ENCODE data around the gene SULT1A2. TPM values are rescaled to one million over a fixed set of nuclear protein-coding genes. Genes with fewer than 3 reads are reported as not detected.
"Not testable (repeated sequence)": the region's sequence is repeated elsewhere in the genome, so short reads cannot be mapped to it uniquely, and the experiment has no call there.

SULT1A2 gene
- total RNA-seq (0.21 TPM), polyA plus RNA-seq (1.3 TPM)

- Histone ChIP-seq H3K36me3 (ENCODE audit: insufficient read depth) (no peaks in the 10 kb centered on the region), H3K4me1 (ENCODE audit: insufficient read depth) (no peaks in the 10 kb centered on the region), H3K27ac (ENCODE audit: low read depth) (no peak within 1 kb of the TSS), H3K4me3 (ENCODE audit: low read depth, low read length) (no peak within 1 kb of the TSS)
- WGBS = 29% methylated on average over 11 of the region's 11 CpGs
- no peak for DNase-seq (ENCODE audit: extremely low spot score)
Observed at GRCh38 chr16:28596840-28597691, at the start of gene SULT1A2. Gene SULT1A2, minus strand, starts transcription at chr16:28597050. Its CDS starts 1,120 bp downstream, at chr16:28595930.

- H3K4me1 ChIP-seq (ENCODE audit: insufficient read depth); H3K4me3 ChIP-seq (ENCODE audit: low read depth, low read length); H3K27ac ChIP-seq (ENCODE audit: low read depth); DNase-seq (ENCODE audit: extremely low spot score); H3K36me3 ChIP-seq (ENCODE audit: insufficient read depth): not testable (repeated sequence)
- WGBS = 64% methylated on average over 2 of the region's 2 CpGs
Observed at GRCh38 chr16:28639959-28640358, 43.1 kb upstream of the SULT1A2 start.

DNA sequence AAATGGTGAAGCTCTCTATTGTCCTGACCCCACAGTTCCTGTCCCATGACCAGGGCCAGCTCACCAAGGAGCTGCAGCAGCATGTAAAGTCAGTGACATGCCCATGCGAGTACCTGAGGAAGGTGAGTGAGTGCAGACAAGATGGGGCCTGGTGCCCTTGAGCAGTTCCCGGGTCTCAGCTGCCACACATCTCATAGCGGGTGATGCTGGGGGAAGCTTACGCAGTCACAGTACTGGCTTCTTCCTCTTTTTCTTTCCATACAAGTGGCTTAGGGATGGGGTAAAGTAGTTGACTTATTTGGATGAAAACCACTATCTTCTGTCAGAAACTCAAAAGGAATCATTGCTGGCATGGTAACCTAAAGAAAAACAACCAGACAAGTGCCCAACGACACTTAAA lies 41.5 kb upstream of the SULT1A2 start:
- H3K4me3 ChIP-seq (ENCODE audit: low read depth, low read length); DNase-seq (ENCODE audit: extremely low spot score); H3K4me1 ChIP-seq (ENCODE audit: insufficient read depth); H3K36me3 ChIP-seq (ENCODE audit: insufficient read depth); H3K27ac ChIP-seq (ENCODE audit: low read depth): not testable (repeated sequence)
- 63% methylated on average over 4 of the region's 5 CpGs for WGBS

- not testable (repeated sequence) for H3K4me3 ChIP-seq (ENCODE audit: low read depth, low read length); H3K36me3 ChIP-seq (ENCODE audit: insufficient read depth); H3K27ac ChIP-seq (ENCODE audit: low read depth); DNase-seq (ENCODE audit: extremely low spot score); H3K4me1 ChIP-seq (ENCODE audit: insufficient read depth)
- no CpG with 5 or more reads among the region's 1 CpG for WGBS
Observed at GRCh38 chr16:28637765-28638164, 40.9 kb upstream of the SULT1A2 start, which contains the start of gene NPIPB8. Gene NPIPB8, plus strand, starts transcription at chr16:28638065. Its CDS starts 296 bp downstream, at chr16:28638361.

GRCh38 chr16:28636093-28636823 lies 39.4 kb upstream of the SULT1A2 start:
- not testable (repeated sequence) for H3K4me1 ChIP-seq (ENCODE audit: insufficient read depth); H3K4me3 ChIP-seq (ENCODE audit: low read depth, low read length); H3K36me3 ChIP-seq (ENCODE audit: insufficient read depth); DNase-seq (ENCODE audit: extremely low spot score); H3K27ac ChIP-seq (ENCODE audit: low read depth)
- WGBS = 61% methylated on average over 5 of the region's 5 CpGs

DNA sequence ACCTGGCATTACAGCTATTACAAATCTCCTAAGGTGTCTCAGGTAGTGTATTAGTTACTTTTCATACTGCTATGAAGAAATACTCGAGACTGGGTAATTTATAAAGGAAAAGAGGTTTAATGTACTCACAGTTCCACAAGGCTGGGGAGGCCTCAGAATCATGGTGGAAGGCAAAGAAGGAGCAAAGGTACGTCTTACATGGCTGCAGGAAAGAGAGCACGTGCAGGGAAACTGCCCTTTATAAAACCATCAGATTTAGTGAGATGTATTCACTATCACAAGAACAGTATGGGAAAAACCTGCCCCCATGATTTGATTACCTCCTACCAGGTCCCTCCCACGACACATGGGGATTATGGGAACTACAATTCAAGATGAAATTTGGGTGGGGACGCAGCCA lies 34.1 kb upstream of the SULT1A2 start:
- H3K27ac ChIP-seq (ENCODE audit: low read depth); H3K4me3 ChIP-seq (ENCODE audit: low read depth, low read length); H3K4me1 ChIP-seq (ENCODE audit: insufficient read depth); DNase-seq (ENCODE audit: extremely low spot score); H3K36me3 ChIP-seq (ENCODE audit: insufficient read depth): not testable (repeated sequence)
- 70% methylated on average over 4 of the region's 5 CpGs for WGBS

DNA sequence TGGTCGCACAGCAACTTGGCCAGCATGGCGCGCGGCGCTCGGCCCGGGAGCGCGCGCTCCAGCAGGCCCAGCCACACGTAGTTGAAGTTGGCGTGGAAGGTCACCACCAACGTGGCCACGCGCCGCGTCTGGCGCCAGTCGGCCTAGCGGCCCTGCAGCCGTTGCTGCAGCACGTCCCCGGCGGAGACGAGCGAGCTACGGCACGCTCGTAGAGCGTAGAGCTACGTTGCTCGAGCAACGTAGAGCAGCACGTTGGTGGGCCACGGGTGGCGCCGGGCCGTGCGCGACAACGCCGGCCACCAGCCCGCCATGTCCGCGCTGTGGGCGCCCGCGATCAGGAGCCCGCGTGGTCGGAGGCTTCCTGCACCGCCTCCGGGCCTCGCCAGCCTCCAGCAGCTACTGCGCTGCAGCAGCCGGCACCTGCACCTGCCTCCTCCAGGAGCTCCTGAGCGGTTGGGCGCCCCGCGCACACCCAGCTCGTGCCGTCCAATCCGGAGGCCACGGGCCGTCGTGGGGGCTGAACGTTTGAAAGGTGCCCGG lies 26.4 kb upstream of the SULT1A2 start:
- Histone ChIP-seq H3K36me3 (ENCODE audit: insufficient read depth) (no peaks in the 10 kb centered on the region), H3K27ac (ENCODE audit: low read depth) (peak overlapping the region; percentile 23), H3K4me1 (ENCODE audit: insufficient read depth) (no peaks in the 10 kb centered on the region), H3K4me3 (ENCODE audit: low read depth, low read length) (peak overlapping the region; percentile 49)
- WGBS = 2% methylated on average over 68 of the region's 68 CpGs
- DNase-seq (ENCODE audit: extremely low spot score) = no peak

- Histone ChIP-seq H3K27ac (ENCODE audit: low read depth) (peak overlapping the region; percentile 10), H3K4me3 (ENCODE audit: low read depth, low read length) (peak overlapping the region; percentile 49)
- not testable (repeated sequence) for H3K36me3 ChIP-seq (ENCODE audit: insufficient read depth); DNase-seq (ENCODE audit: extremely low spot score); H3K4me1 ChIP-seq (ENCODE audit: insufficient read depth)
- WGBS = 46% methylated on average over 24 of the region's 24 CpGs
Observed at GRCh38 chr16:28622532-28623171, 25.8 kb upstream of the SULT1A2 start.

DNA sequence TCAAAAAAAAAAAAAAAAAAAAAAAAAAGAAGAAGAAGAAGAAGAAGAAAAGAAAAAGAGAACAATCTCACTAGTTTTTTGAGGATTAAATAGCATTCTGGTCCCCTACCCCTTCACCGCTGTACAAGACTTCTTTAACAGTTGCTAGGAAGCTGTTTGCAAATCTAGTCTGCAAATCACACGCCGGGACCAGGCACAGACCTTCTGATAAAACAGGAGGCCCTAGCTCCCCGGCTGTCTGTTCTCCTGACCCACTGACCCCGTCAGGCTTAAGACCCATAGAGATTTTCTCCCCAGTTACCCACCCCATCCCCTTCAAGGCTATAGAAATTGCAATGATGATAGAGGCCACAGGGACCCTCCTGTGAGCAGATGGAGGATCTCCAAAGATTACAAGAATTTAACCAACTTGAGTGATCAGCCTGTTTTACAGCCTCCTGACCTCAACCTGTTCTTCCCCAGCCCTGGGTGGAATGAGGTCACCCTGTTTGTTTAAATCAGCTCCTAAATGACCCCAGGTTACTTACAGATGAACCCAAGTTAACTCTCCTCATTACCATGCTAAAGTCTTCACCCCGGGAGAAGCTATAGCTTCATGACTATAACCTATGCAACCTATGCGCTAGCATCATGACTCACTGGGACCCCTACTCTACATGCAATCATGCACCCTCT lies 24.8 kb upstream of the SULT1A2 start:
- Histone ChIP-seq H3K27ac (ENCODE audit: low read depth) (no peak overlapping the region), H3K36me3 (ENCODE audit: insufficient read depth) (no peaks in the 10 kb centered on the region), H3K4me1 (ENCODE audit: insufficient read depth) (no peaks in the 10 kb centered on the region), H3K4me3 (ENCODE audit: low read depth, low read length) (no peak overlapping the region)
- 70% methylated on average over 7 of the region's 7 CpGs for WGBS
- no peak for DNase-seq (ENCODE audit: extremely low spot score)

- not testable (repeated sequence) for H3K4me1 ChIP-seq (ENCODE audit: insufficient read depth); H3K27ac ChIP-seq (ENCODE audit: low read depth); DNase-seq (ENCODE audit: extremely low spot score); H3K4me3 ChIP-seq (ENCODE audit: low read depth, low read length); H3K36me3 ChIP-seq (ENCODE audit: insufficient read depth)
- WGBS = 79% methylated on average over 1 of the region's 1 CpG
Observed at GRCh38 chr16:28620316-28620715, 23.5 kb upstream of the SULT1A2 start.

DNA sequence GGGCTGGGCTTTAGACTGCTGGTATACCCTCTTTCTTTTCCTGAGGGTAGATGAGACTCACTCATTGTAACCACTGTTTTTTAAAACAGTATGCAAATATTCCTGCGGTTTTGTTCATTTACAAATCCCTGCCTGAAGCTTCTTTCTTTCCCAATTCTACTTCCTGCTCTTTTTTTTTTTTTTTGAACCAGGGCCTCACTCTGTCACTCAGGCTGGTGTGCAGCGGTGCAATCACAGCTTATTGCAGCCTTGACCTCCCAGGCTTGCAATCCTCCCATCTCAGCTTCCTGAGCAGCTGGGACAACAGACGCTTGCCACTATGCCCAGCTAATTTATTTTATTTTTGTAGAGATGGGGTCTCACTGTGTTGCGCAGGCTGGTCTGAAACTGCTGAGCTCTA lies 21.0 kb upstream of the SULT1A2 start:
- H3K4me3 ChIP-seq (ENCODE audit: low read depth, low read length) = no peak overlapping the region
- H3K27ac ChIP-seq (ENCODE audit: low read depth) = no peak overlapping the region
- H3K36me3 ChIP-seq (ENCODE audit: insufficient read depth) = no peaks in the 10 kb centered on the region
- 63% methylated on average over 4 of the region's 4 CpGs for WGBS
- no peaks in the 10 kb centered on the region for H3K4me1 ChIP-seq (ENCODE audit: insufficient read depth)
- DNase-seq (ENCODE audit: extremely low spot score) = no peak

DNA sequence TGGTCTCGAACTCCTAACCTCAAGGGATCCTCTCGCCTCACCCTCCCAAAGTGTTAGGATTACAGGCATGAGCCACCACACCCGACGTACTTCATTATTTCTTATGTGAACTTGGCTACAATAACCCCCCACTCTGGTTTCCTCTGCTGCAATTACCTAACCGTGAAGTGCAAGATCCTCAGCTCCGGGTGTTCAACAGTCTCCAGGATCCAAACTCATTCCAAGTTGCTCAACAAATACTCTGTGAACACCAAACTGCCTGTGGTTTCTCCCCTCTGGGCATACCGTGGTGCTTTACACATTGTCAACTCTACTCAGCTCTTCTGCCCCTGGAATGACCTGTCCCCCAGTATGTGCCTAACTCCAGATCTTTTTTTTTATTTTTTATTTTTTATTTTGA lies 19.8 kb upstream of the SULT1A2 start:
- H3K4me1 ChIP-seq (ENCODE audit: insufficient read depth) = no peaks in the 10 kb centered on the region
- no peak overlapping the region for H3K27ac ChIP-seq (ENCODE audit: low read depth)
- no peak for DNase-seq (ENCODE audit: extremely low spot score)
- 78% methylated on average over 7 of the region's 7 CpGs for WGBS
- no peaks in the 10 kb centered on the region for H3K36me3 ChIP-seq (ENCODE audit: insufficient read depth)
- H3K4me3 ChIP-seq (ENCODE audit: low read depth, low read length) = no peak overlapping the region

DNA sequence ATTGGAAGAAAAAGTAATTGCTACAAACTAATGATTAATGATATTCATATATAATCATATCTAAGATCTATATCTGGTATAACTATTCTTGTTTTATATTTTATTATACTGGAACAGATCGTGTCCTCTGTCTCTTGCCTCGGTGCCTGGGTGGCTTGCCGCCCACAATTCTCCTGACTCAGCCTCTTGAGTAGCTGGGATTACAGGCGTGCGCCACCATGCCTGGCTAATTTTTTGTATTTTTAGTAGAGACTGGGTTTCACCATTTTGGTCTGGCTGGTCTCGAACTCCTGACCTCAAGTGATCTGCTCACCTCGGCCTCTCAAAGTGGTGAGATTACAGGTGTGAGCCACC lies 19.4 kb upstream of the SULT1A2 start:
- not testable (repeated sequence) for H3K4me1 ChIP-seq (ENCODE audit: insufficient read depth); DNase-seq (ENCODE audit: extremely low spot score); H3K27ac ChIP-seq (ENCODE audit: low read depth); H3K4me3 ChIP-seq (ENCODE audit: low read depth, low read length); H3K36me3 ChIP-seq (ENCODE audit: insufficient read depth)
- 78% methylated on average over 7 of the region's 7 CpGs for WGBS

Measured in urinary bladder (tissue), 4 donors.